Activated naive CD8-positive, alpha-beta T cell treated with anti-CD3 and anti-CD28 coated beads, Interleukin-2, amount 50 U/mL, for 16 hours (primary cell): ENCODE results near the gene NUP42.
"Not testable (repeated sequence)": the region's sequence is repeated elsewhere in the genome, so short reads cannot be mapped to it uniquely, and the experiment has no call there.

ENCODE experiments used
- DNase-seq: peaks from one replicate; pipeline ENCODE4 v3.0.0-alpha.2; 2020; ENCODE audit warnings: low read depth, low spot score

NUP42 gene

DNA sequence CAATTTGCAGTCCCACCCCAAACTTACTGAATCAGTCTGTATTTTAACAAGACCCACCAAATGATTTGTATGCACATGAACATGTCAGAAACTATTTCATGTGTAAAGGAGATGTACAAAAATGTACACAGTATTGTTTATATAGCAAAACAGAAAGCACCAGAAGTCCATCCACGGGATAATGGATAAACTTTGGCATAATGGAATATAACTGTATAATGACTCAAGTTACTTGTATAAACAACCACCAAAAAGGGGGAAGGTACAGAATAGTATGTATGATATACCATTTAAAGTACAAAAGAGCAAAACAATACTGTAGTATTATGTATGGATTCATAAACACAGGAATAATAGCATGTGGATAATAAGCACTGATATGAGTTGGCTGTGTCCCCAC is 22.4 kb downstream of the NUP42 start:
- DNase-seq = no peak

DNA sequence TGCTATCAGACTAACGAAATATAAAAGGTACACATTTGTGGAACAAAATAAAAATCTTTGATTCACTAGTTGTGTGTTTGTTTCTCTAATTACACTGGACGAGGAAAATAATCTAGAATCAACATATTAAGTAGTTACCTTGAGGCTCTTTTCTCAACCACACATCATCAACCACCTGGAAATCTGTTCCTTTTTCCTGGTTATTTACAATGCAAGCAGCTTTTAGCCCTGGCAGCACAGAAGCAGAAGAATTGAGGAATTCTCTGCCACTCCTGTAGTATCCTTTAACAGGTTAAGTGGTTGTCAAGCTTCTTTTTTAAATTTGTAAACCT is 23.7 kb downstream of the NUP42 start:
- no peak for DNase-seq

DNA sequence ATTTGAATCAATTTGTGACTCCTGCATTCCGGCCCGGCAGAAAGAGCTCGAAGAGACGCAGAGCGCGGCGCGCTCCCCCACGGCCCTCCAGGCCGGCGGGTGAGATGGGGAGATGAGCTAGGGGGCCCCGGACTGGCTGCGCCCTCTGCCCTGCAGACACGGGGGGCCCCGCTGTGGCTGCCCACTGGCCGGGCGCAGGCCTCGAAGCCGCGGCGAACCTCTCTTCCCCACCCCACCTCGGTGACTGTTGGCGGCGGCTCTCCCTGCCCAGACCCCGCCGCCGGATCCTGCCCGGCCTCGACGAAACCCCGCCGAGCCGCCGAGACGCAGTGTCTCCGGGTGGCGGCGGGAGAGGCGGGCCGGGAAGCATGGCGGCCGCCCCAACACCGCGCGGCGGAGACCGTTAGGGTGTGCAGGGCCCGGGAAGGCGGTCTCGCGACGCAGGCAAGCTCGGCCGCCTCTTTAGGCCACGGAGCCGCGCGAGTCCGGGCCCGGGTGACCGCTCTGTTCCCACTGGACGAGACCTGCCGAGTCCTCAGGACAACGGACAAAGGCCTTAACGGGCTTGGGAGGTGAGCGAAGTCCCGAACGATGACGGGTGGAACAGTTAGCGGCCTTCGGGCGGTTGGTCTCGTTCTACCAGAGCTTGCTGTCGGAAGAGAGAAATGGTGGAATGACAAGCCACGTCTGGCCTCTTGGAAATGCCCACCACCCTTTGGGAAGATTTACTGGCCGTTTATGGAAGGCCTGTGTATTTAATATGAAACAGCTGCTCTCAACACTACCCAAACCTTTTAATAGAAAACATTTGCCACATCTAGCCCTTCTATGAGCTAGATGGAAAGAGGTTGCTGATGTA is 24.3 kb downstream of the NUP42 start:
- no peak for DNase-seq

DNA sequence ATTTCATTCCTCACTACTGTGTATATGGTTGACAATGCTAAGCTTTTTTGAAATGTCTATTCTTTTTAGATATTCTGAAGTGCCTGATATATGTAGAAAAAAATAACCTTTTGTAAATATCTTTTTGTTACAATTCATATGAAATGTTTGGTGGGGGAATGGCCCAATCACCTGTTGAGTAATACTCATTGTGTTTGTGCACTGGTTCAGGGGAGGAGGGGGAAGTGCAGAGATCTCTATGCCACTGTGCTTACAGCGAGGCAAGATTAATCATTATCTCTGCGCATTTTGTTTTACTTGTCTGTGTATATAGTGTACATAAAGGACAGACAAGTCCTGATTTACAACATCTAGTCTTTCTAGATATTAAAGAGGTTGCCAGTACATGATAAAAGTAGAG is 25.2 kb downstream of the NUP42 start:
- DNase-seq = no peak

DNA sequence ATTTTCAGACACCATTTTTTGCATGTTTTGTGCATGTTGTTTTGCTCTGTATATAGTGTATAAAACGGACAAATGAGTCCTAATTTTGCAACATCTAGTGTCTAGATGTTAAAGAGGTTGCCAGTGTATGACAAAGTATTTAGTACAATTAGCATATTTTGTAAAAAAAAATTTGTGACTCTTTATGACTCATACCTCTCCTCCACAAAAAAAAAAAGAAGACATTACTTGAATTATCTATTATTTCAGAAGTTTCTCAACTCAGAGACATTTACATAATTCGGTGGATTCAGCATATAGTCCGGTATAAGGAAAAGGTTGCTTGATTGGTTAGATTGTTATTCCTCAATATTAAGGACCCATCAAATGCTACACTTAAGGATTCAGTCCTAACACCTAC is 26.0 kb downstream of the NUP42 start:
- DNase-seq = no peak

DNA sequence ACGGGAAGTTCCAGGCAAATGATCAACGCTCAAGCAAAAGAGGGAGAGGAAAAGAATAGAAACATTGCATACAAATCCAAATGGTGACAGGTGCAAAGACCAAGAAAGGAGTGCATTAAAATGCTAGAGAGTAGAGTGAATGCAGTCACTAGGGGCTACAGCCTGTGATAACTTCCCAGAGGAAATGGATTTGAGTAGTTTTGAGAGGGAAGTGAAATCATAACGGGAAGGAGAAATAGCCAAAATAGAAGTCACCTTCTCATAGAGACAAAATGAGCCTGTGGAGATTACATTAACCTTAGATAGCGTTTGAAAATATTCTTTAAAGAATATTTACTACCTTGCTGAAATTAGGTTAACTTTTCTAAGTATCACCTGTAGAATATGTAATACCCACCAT is 26.5 kb downstream of the NUP42 start:
- no peak for DNase-seq

DNA sequence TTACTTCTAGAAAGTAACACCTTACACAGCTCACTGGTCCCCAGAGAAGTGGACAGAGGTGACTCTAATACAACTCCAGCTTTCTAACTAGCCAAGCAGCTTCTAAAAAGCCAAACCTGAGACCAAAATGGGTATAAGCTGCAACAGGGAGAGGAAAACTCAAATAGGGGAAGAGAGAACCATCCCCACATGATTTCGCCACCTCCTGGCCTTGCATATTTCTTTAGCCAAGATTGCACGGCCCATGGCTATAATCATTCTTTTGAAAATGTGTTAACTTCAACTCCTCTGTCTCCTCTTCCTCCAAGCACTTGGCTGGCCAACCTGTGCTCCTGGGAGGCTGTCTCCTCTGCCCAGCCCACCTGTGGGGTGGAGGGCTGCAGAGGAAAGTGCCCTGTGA is 28.7 kb downstream of the NUP42 start:
- no peak for DNase-seq

DNA sequence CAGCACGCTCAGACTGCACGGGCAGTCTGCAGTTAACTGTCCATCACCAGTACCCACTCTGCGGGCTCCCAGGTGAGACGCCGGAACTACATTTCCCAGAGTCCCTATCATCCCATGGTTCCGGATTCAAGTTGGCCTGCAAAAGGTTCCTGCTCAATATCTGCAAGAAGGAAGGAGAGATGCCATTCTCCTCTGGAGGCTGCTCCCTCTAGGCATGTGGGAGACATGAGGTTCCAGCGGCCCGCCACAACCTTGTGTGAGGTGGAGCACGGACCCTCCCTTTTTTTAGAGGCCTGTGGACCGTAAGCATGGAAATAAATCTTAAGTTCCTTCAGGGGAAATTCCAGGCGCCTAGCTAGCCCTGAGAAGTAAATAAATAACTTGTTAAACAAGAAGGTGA is 29.7 kb downstream of the NUP42 start:
- no peak for DNase-seq

DNA sequence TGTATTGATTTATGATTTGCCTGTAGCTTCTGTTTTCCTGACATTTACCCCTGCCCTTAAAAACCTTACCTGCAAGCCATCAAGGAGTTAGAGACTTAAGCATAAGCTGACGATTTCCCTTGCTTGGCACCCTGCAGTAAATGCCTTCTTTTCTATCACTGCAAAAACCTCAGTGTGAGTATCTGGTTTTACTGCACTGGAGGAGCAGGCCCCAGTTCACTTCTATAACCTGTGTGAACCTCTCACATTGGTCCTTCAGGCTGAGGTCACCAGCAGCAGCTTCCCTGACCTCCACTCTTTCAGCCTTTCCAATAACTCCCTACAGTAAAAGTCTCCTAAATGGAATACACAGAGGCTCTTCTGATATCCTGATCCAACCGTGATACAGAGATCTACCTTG is 30.5 kb downstream of the NUP42 start:
- DNase-seq = no peak

DNA sequence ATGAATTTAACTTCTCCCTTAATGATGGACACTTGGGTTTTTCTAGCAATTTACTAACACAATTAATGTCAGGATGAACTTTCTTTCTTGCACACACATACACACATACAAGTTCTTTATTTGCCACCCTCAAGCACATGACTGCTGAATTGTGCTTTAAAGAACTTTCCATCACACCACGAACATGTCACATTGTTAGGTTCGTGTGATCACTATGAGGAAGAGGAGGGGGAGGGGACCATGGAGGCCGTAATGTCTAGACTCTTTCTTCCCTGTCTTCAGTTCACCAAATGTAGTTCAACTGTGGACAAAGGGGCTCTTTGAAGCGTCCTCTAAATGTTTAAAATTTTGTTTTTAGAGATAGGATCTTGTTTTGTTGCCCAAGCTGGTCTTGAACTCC is 31.0 kb downstream of the NUP42 start:
- DNase-seq = no peak

DNA sequence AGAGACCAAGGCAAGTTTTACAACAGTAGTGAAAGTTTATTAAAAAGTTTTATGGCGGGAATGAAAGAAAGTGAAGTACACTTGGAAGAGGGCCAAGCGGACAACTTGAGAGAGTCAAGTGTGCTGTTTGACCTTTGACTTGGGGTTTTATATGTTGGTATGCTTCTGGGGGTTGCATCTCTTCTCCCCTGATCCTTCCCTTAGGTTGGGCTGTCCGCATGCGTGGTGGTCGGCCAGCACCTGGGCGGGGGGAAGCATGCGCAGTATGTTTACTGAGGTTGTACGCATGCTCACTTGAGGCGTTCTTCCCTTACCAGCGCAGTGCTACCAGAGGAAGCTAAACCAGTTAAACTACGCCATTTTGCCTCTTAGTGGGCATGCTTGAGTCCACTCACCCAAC is 31.9 kb downstream of the NUP42 start:
- no peak for DNase-seq

DNA sequence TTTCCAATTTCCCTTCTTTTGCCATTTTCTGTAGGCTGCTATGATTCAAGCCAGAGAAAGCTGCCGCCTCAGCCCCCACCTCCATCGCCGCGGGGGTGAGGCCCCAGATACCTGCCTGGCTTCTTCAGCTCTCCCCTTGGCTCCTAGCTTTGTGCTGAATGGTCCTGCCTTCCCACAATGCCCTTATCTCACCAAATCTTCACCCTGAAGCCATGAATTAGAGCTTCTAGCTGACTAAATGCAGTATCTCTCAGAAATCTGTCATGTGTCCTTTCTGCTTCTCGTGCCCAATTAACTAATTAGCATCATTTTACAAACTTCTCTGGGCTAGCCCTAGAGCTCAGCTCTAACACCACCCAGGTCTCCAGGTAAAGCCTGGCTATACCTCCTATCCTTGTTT is 32.6 kb downstream of the NUP42 start:
- no peak for DNase-seq

DNA sequence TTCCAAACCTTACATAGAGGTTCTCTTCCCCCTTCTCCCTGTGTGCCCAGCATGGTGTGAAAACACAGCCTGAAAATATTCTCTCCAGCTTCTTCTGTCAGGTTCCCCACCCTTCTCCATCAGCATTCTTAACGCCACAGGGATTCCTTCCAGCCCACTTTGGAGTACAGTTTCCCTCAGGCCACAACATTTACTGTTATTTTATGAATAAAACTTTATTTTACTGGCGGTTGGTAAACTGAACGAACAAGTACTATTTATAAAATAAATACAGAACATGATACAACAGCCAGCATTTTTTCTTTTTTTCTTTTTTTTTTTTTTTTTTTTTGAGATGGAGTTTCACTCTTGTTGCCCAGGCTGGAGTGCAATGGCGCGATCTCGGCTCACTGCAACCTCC is 33.1 kb downstream of the NUP42 start:
- no peak for DNase-seq

DNA sequence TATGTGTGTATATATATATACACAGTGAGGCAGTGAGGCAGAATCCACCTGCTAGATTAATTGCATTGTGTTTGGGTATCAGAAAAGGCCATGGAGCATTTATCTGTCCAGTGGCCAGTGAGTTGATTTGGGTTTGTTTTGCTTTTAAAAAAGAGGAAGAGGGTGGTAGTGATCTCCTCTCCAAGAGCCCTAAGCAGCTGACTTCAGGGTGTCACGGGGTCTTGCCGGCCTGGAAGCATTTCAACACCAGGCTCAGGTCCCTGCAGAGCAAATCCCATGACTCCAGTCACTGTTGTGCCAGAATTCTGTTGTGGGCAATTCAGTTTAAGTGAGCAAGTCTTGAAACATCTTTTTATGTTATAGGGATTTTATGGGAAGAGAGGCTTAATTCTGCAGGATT is 34.2 kb downstream of the NUP42 start:
- DNase-seq = no peak

DNA sequence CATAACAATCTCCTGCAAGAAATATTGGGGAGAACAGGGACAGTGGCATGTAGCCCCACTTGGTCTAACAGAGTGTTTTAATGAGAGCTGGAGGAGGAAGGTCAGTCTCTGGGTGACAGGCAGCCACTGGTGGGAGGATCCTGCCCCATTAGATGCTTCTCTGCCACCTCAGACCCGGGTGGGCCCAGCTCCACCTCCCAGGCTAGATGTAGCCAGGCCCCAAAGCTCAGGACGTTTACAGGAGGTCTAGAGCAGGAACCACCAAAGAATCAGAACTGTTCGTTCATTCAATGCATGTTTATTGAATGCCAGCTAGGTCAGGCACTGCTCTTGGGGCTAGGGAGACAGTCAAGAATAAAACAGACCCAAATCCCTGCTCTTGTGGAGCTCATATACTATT is 36.3 kb downstream of the NUP42 start:
- DNase-seq = no peak

DNA sequence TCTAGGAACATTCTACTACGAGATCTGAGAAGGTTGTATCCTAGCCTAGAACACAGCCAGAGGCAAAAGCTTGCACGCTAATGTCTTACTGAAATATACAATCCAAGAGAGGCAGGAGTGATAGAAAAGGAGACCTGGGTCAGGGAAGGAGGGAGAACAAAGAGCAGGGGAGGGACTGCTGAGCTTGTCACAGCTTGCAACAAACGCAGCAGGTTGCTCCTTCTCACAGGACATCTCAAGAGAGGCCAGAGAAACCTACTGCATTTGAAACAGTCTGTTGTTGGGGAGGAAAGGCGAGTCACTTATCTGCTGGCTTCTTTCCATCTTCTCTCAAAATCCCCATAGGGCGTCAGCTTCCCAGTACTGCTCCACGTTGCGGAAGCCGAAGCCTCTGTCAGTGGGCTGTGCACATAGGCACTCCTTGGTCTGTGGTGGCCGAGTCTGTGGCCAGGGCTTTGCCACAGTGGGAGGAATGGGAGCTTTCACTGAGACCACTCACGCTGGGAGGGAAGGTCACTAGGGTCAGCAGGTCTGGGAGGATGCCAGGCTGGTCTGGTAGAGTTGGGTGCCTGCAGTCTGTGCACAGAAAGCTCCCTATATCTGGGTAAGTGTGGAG is 39.0 kb downstream of the NUP42 start:
- DNase-seq = no peak

DNA sequence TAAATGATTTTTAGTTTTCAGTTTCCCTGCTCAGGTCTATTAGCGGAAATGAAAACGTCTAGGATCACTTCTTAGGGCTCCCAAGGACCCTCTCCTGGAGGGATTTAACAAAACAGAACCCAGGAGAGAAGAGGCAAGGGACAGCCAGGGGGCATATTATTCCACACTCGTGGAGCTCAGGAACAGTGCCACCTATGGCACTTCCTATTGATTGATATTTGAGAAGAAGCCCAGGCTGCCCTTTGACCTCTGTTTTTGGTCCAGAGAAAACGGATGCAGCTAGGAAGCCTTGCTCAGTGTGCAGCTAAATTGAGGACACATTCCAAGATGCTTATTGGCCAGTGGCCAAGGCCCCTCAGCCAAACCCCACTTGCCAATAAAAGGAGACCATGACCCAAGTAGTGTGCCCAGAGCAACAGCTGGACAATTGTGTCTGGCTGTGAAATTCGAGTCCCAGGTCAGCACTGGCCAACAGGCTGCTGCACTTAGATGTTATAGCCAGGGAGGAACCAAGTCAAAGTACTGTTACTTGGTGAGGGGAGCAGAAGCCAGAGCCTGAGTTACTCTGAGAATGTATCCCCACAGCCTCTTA is 40.7 kb downstream of the NUP42 start:
- no peak for DNase-seq

DNA sequence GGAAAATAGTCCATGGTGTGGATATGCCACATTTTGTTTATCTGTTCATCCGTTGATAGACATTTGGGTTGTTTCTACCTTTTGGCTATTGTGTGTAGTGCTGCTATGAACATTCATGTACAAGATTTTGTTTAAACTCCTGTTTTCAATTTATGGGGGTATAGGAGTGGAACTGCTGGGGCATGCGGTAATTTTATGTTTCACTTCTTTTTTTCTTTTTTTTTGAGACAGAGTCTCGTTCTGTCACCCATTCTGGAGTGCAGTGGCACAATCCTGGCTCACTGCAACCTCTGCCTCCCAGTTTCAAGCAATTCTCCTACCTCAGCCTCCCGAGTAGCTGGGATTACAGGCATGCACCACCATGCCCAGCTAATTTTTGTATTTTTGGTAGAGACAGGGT is 42.5 kb downstream of the NUP42 start:
- DNase-seq = not testable (repeated sequence)

DNA sequence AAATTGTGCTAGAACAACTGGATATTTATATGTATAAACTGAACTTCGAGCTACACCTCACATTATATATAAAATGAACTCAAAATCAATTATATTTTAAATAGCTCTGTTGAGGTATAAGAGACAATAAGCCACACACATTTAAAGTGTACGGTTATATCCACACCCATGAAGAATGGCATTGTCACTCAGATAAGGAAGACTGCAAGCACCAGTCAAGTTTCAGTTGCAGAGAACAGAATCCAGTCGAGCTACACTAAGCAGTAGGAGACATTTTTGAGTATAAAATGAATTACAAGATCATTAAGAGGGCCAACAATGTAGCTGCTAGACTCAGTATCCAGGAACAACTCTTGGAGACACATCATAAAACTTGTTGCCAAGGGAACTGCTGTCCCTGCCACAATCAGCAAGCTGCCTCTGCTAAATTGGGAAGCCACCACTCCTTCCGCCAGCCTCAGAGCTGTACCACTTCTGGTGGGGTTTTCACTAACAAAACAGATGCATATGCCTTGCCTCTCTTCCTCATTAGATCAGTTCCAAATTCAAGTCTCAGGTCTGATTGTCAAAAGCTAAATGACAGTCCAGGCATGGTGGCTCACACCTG is 45.1 kb downstream of the NUP42 start:
- DNase-seq = no peak

DNA sequence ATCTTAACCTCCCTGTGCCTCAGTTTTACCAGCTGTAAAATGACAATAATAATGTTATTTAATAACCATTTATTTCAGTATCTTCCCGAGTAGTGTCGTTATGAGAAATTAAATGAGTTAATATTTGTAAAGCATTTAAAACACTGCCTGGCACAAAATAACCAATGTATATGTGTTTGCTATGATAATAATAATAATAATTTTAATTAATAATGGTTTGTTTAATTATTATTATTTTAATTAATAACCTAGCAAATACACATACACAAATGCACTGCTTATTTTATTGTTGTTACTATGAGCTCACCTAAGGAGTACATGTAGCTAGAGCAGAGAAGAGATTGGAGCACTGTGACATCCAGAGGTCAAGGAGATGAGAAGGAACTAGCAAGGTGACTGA is 46.6 kb downstream of the NUP42 start:
- DNase-seq = no peak

DNA sequence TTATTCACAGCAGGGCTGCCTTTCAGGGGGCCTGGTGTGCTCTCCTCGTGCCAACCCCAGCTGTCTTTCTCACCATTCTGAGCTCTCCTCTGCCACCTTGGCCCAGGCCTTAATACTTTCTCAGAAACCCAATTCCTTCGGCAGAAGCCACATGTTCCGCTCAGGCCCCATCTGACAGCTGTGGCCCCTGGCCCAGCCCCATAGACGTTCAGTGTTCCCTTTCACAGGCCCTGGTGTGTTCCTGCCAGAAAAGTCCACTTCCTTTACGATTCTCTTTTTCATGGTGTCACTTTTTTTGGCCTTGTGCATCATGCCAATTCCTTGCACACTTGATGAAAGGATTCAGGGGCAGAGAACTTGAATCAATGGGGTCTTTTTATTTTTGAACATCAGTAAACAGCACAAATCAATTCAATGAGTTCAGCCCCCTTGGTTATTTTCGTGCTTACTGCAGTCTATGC is 48.8 kb downstream of the NUP42 start:
- DNase-seq = no peak

DNA sequence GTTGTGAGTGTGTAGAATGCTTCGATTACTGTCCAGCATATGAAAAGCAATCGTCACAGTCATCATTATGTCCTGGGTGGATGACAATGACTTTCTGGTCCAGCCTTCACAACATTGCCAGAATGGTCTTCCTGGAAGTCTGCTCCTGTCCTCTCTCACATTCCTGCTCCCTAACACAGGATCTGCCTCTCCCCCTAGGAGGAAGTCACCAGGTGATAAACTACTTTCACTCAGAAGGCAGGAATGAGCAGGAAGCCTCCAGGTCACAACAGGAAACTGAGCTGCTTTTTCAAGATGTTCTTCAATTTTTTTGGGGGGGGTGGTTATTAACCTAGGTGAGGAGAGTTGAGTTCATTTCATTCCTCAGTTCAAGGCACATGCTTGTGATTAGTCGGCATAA is 51.1 kb downstream of the NUP42 start:
- DNase-seq = no peak
